KG1 (cell line): ENCODE measurements around the gene OR5D16.
"Not testable (repeated sequence)": the region's sequence is repeated elsewhere in the genome, so short reads cannot be mapped to it uniquely, and the experiment has no call there.

Experiments
- DNase-seq: peaks from one replicate; lab custom pipeline; 2025; lab: John Stamatoyannopoulos, UW

OR5D16 gene

DNA sequence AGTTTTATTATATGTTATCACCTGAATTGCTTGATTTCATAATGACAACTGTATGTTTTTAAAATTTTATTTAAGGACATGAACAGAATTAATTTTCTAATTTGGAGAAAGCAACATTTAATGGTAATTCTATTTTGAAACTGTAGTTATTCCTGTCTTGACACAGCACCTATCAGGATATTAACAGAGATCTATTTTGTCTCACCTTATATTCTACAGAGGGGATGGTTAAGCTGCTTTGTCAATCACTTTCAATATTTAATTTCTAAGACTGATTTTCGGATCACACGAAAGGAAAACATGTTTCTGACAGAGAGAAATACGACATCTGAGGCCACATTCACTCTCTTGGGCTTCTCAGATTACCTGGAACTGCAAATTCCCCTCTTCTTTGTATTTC, at the start of gene OR5D16:
Gene OR5D16 (plus strand): TSS at position 301 of the 400 bp plus-strand sequence. CDS start 0 bp downstream, at position 301.
- DNase-seq, result no peak

DNA sequence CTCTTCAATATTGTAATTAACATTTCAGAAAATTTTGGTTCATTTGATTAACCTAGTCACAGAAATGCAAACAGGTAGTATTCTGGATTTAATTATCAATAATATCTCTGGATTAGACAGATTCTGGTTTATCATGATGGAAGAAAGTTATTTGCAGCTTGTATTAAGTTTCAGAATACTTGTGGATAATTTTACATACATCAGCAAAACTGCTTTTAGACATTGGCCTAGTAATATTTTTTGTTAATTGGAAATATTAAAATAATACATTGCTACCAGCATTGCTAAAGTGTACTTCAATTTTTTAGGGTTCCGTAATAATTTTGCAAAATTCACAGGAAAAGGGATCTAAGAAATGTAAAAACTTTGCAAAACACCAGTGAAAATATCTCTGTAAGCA, 46.9 kb upstream of the OR5D16 start:
- no peak for DNase-seq

DNA sequence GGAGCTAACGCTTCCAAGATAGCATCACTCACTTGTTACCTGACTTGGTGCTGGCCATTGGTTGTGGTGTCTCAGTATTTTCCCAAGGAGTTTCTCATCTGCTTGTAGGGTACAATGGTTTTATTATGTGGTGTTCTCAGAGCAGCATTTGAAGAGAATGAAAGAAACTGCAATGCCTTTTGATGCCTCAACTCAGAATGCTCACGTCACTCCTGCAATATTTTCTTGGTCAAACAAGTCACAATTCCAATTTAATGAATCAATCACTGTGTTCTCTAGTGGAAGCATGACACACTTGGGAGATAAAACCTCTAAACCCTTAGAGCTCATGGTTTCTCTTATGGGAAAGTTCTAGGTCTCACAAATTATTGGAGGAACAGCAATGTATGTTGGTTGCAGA, 45.2 kb upstream of the OR5D16 start:
- no peak for DNase-seq

DNA sequence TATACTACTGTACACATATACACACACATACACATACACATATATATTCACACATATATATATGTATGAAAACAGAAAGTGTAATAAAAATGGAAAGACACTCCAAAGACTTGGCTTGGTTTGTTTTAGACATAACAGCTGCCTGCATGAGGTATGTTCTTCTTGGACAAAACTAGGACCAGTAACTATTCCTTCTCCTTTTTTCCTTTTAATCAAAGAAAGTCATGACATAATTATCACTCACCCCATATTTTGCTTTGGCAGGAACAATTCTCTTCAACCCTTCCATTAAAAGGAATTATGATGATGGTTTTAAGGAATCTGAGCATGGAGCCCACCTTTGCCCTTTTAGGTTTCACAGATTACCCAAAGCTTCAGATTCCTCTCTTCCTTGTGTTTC, 43.3 kb upstream of the OR5D16 start, which contains the start of gene OR5D14:
Gene OR5D14 (plus strand): TSS at position 301 of the 400 bp plus-strand sequence. CDS start 0 bp downstream, at position 301.
- DNase-seq, result no peak

DNA sequence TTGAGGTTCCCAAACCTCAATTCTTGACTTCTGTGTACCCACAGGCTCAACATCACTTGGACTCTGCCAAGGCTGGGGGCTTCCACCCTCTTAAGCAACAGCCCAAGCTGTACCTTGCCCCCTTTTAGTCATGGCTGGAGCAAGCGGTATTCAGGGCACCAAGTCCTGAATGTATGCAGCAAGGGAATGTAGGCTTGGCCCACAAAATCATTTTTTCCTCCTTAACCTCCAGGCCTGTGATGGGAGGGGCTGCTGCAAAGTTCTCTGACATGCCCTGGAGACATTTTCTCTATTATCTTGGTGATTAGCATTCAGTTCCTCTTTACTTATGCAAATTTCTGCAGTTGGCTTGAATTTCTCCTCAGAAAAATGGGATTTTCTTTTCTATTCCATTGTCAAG, 32.3 kb upstream of the OR5D16 start:
- no peak for DNase-seq

DNA sequence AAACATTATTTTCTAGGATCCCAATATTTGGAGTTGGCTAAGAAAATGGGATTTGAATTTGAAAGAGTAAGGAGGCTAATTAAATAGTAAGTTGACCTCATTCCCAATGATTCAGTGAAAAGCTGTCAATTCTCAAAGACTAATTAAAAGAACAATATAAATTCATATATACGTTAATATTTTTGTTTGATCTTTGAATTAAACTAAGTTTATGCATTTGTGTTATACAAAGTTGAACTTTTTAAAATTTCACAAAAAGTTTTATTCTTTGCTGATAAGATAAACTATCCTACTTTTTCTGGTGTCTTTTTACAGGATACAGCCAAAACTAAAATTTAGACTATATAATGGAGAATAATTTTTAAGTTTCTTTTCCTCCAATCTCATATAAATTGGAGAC, 27.5 kb upstream of the OR5D16 start, which contains the start of gene OR5L1:
Gene OR5L1 (plus strand): TSS at position 301 of the 400 bp plus-strand sequence. CDS start 100 bp downstream, outside the sequence.
- DNase-seq, result no peak

DNA sequence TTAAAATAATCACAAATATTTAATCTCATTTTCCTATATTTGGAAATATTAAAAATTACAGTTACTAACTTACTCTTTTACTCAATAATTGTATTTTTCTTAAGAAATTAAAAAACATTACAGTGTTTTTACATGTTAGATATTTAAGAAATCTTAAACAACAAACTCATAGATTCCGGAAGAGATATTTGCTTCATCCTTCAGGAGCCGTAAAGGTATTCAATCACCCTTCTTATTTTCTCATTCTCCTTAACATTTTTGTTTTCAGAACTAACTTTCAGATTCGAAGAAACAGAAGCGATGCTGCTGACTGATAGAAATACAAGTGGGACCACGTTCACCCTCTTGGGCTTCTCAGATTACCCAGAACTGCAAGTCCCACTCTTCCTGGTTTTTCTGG, 19.2 kb upstream of the OR5D16 start, which contains the start of gene OR5D18:
Gene OR5D18 (plus strand): TSS at position 301 of the 400 bp plus-strand sequence. CDS start 0 bp downstream, at position 301.
- no peak for DNase-seq

DNA sequence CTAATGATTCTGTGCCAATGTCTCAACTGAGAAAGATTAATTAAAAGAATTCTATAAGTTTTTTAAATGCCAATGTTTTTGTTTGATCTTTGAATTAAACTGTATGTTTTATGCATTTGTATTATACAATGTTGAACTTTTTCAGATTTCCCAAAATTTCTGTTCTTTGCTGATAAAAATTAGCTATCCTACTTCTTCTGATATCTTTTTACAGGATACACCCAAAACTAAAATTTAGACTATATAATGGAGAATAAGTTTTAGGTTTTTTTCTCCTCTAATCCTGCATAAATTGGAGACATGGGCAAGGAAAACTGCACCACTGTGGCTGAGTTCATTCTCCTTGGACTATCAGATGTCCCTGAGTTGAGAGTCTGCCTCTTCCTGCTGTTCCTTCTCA, 11.6 kb upstream of the OR5D16 start, which contains the start of gene OR5L2:
Gene OR5L2 (plus strand): TSS at position 301 of the 400 bp plus-strand sequence. CDS start 0 bp downstream, at position 301.
- no peak for DNase-seq

DNA sequence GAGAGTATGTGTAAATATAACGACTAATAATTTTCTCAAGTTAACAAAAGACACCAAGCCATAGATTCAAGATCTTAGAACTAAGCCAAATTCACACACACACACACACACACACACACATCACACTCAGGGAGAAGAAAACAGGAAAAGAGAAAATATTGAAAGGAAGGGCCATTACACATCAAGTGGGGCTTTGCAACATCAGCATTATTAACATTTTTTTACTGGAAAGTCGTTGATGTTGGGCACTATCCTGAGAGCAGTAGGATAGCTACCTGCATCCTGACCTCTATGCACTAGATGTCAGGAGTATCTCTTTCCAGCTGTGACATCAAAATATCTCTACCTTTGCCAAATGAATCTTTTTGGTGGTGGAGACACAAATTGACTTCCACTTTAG, 8.9 kb downstream of the OR5D16 start:
- no peak for DNase-seq

DNA sequence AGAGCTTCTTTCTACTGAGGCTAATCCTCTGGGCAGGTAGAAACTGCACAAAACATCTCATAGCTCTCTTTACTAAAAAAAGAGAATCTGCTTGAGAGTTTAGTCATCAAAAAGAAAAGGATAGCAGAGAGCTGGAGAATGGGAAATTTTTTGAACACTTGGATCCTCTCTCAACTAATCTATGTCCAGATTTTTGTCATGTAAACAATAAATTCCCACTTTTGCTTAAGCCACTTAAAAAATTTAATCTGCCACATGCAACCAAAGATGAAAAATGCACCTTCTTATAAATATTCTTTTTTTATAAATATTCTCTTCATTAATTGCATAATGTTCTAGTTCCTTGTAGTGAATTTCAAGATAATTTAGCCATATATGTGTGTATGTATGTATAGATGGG, 10.5 kb downstream of the OR5D16 start:
- DNase-seq, result no peak

DNA sequence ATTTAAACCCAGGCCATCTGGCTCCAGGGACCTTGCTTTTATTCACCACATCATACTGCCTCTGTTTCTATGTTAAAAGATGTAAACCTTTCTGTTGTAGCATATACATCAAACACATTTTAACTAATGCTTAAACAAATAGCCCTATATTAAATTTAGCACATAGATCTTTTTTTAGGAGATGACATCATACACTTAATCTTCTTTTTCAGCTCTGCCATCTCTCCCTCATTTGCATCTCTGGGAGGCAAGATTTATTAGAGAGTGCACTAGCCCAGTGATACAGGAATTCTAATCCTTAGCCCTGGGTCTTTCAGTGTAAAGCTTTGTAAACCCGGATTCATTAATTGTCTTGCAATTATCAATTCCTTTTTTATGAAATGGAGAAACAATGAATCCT, 13.6 kb downstream of the OR5D16 start:
- DNase-seq, result no peak

DNA sequence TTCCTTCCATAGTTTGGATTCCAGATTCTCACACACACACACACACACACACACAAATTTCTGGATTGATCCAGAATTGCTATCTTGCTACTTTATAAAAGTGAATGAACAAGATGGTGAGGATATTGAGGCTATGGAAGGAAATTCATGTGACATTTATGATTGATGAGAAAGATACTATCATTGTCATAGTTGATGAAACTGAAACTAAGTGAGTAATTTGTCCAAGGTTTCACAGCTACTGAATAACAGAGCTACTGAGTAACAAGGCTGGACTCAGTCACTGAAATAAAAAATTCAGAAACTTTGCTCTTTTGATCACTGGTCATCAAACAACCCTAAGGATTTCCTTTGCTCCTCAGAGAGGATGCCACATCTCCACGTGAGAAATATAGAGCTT, 16.2 kb downstream of the OR5D16 start:
- DNase-seq, result no peak

DNA sequence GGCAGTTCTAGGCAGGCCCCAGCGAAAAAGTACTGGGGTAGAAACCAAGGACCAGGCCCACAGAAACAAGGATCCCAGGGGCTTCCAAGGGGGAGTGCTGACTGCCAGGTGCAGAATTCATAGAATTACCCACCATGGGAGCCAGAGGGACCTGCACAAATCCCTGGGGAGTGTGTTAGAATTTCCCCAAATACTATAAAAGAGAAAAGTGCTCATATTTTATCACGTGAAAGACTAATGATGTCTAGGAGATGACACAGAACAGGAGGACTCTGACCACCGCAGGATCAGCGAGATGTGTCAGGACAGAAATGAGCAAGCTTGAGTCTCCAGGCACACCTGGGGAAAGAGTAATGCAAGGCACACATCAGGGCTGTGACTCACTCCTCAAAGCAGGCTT, 28.8 kb downstream of the OR5D16 start:
- DNase-seq, result not testable (repeated sequence)

DNA sequence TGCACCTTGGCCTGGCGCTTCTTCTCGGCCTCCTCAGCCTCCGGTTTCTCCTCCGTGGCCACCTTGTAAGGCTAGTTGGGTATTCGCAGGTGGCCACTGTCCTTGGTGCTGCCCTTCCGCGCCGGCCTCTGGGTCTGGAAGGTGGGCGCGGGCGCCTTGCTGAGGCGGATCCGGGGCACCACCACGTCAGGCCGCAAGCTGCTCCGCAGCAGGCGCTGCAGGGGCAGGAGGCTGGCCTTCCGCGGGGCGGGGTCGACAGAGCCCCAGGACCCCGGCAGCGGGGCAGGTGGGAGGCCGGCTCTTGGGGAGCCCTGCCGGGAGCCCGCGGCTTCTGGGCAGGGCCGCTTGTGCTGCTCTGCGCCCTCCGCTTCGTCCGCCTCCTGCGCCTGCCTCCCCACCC, 34.2 kb downstream of the OR5D16 start:
- DNase-seq, result not testable (repeated sequence)

DNA sequence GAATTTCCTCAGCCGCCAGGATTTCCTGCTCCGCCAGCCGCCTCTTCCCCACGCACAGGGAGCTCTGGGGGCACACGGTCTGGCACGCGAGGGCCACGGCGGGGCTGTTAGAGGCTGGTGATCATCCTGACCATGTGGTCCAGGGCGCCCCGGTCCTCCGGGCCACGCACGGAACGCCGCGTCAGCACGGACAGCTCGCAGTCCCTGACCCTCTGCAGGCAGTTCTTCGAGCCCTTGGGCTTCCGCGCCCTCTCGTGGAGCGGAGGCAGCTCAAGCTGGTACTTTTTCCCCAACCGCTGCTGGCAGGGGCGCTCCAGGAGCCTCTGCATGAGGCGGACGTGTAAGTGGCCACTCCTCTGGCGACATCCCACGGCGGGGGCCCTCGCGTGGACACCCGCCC, 34.6 kb downstream of the OR5D16 start:
- not testable (repeated sequence) for DNase-seq

DNA sequence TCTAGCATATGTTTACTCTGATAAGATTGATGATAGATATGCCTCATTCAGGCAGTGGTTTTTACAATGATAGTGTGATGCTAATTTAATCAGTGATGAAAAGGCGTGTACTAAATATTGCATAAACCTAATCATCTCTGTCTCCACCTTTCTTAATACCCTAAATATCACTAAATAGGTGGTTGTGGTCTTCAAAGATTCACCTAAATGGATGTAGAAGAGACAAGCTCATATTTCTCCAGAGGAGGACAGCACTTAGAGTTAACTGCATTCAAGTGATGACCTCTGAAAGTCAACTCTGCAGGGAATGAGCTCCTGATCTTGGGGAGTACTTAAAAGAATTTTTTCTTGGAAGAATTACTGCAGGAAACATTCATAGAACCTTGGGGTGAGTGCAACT, 44.4 kb downstream of the OR5D16 start, which contains the start of gene TRIM51:
Gene TRIM51 (plus strand): TSS at position 301 of the 400 bp plus-strand sequence. CDS start 2,132 bp downstream, outside the sequence.
- not testable (repeated sequence) for DNase-seq

DNA sequence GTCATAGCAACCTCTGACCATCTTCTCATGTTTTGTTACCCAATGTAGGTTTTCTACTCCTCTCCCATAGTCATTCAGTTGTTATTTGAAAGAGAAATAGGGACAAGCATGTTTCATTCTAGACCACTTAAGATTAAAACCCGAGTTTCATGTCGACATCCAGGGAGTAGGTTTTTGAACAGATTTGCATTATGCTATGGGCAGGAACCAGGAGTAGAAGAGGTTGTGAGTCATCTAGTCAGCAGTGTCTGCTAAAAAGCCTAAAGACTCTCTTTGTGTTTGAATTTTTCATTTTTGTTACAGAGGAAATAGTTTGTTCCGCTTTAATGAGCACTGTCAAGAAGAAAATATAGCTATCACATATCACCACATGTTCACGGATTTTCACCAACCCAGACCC, 46.4 kb downstream of the OR5D16 start:
- not testable (repeated sequence) for DNase-seq

DNA sequence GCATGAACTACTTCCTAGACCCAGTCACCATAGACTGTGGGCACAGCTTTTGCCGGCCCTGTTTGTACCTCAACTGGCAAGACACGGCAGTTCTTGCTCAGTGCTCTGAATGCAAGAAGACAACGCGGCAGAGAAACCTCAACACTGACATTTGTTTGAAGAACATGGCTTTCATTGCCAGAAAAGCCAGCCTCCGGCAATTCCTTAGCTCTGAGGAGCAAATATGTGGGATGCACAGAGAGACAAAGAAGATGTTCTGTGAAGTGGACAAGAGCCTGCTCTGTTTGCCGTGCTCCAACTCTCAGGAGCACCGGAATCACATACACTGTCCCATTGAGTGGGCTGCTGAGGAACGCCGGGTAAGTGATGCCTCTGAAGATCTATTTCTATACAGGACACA, 46.9 kb downstream of the OR5D16 start:
- not testable (repeated sequence) for DNase-seq
